ENCODE data around the gene KMT2E. TPM values are rescaled to one million over a fixed set of nuclear protein-coding genes. Genes with fewer than 3 reads are reported as not detected.

The KMT2E gene
- total and polyA plus RNA-seq, 8 donors: 14.1 to 62.5 (median 32.2) TPM

DNA sequence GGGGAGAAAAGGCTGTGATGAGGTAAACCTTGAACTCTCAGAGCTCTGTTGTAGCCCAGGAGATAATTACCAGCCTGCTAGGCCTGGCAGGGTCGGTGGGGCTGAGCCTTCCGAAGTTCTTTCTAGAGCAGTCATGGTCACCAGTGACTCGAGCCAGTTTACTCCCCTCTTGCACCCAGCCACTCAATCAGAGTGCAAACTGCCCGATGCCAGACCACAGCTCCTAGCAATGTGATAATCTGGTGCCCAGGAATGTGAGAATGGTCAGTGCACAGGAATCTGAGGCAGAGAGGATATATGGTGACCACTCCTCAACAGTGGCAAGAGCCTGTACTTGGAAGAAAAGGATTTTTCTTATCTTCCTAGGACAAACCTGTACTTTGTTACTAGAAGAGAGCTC, 46.4 kb upstream of the KMT2E start:
- FAIRE-seq (no peak), DNase-seq (no peak), ATAC-seq (no peak)
- Histone ChIP-seq H3K4me3 (no peak overlapping the region), H3K4me1 (peaks cover 5 to 21% (median 18%) of the 10 kb centered on the region in 3 donors), H3K27me3 (no peaks in the 10 kb centered on the region), H3K9me3 (no peaks in the 10 kb centered on the region), H3K36me3 (no peaks in the 10 kb centered on the region), H3K27ac (no peak overlapping the region)
- TF ChIP-seq CTCF (IDR thresholded peaks at IDR 0.05): no peak
- intact Hi-C loops (cut with DNase I): no loop called here
- 86 to 89% methylated on average over 4 of the region's 4 CpGs for WGBS, 2 donors

DNA sequence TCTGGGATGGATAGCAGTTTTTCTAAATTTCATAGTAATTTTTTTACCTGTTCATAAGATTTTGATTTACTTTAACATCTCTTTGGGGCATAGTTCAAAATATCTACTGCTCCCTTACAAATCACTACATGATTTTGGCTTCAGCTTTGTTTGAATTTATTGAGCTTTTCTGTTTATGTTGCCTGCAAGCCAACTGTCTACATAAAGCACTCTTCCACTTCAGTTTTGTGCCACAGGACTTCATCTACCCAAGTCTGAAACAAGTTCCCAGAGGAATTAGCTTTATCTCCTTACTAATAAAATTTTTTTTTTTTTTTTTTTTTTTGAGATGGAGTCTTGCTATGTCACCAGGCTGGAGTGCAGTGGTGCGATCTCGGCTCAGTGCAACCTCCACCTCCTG, 45.4 kb upstream of the KMT2E start:
- intact Hi-C loops (cut with DNase I): no loop called here
- H3K27ac ChIP-seq: no peak overlapping the region
- H3K4me1 ChIP-seq: peaks cover 5 to 21% (median 18%) of the 10 kb centered on the region in 3 donors
- no peak for TF ChIP-seq CTCF (IDR thresholded peaks at IDR 0.05)
- no peak overlapping the region for H3K4me3 ChIP-seq
- no peaks in the 10 kb centered on the region for H3K27me3 ChIP-seq
- no peaks in the 10 kb centered on the region for H3K36me3 ChIP-seq
- DNase-seq: no peak
- WGBS, 2 donors: 81 to 95% methylated on average over 2 of the region's 2 CpGs
- H3K9me3 ChIP-seq: no peaks in the 10 kb centered on the region
- FAIRE-seq: no peak
- ATAC-seq: no peak

- 94% methylated on average over 2 of the region's 2 CpGs for WGBS, 2 donors
- Histone ChIP-seq H3K27ac (no peak overlapping the region), H3K4me3 (no peak overlapping the region), H3K27me3 (no peaks in the 10 kb centered on the region), H3K36me3 (no peaks in the 10 kb centered on the region), H3K9me3 (no peaks in the 10 kb centered on the region), H3K4me1 (peaks cover 5 to 21% (median 18%) of the 10 kb centered on the region in 3 donors)
- DNase-seq: no peak
- no peak for ATAC-seq
- intact Hi-C loops (cut with DNase I): no loop called here
- no peak for FAIRE-seq
- TF ChIP-seq CTCF (IDR thresholded peaks at IDR 0.05): no peak
Observed at GRCh38 chr7:104969183-104969582, 44.8 kb upstream of the KMT2E start.

DNA sequence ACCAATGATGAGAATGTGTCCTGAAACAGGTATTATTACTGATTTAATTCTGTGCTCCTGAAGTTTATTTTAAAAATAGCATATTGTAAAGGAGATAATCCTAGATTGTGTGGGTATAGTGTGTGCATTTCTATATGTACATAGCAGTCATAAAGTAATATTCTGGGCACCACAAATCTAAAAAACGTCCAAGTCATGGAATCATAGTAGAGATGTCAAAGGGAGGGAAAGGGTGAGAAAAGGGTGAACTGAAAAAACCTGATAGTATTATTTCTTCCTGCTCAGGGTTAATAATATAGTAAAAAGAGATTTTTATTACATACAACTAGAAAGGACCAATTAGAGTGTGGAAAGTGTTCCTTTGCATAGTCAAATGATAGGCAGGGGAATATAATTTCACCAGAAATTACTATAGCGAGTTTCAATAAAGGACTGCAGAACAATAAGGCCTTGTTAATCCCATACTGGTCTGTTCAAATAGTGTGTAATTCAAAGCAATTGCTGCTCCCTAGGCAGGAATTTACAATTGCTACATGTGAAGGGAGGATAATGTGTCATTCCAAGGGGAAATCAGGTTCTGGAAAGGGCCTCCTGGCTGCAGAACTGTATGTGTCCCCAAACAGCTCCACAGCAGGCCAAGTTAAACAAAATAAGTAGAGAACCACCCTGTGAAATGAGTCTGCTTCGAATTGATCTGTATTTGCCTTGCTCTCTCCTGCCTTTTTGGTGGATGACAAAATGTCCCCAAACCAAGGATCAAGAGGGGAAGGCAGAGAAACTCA, 42.5 kb upstream of the KMT2E start:
- peak overlapping the region; percentile 53 to 62 (median 58) for H3K27ac ChIP-seq
- ATAC-seq (peak; percentile 69 to 79 (median 74)), FAIRE-seq (peak; percentile 49), DNase-seq (peak in 1 of 6 donors; percentile 33)
- no peak overlapping the region for H3K4me3 ChIP-seq
- no peaks in the 10 kb centered on the region for H3K27me3 ChIP-seq
- H3K4me1 ChIP-seq: peaks cover 5 to 23% (median 21%) of the 10 kb centered on the region in 3 donors
- H3K36me3 ChIP-seq: no peaks in the 10 kb centered on the region
- 29 to 40% methylated on average over 3 of the region's 3 CpGs for WGBS, 2 donors
- TF ChIP-seq CTCF (IDR thresholded peaks at IDR 0.05): no peak
- H3K9me3 ChIP-seq: no peaks in the 10 kb centered on the region
- intact Hi-C loops (cut with DNase I): no loop called here

DNA sequence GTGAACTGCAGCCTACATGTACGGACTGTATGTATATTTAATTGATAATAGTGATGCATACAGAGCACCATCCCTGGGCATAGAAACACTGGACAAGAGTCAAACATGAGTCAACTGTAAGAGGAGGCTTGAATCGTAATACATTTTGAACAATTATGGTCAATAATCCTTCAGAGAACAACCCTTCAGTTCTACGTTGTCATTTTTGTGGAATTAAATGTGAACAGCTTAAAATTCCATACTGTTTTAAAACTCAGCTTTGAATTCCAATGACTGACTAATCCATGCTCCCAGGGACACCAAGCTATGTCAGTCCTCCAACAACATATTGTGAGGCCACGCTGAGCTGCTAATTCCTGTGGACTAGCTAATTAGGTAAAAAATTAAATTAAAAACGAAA, 41.5 kb upstream of the KMT2E start:
- Histone ChIP-seq H3K9me3 (no peaks in the 10 kb centered on the region), H3K27me3 (no peaks in the 10 kb centered on the region), H3K4me1 (peaks cover 14 to 33% (median 31%) of the 10 kb centered on the region in 3 donors), H3K27ac (peak overlapping the region in 2 of 4 donors; percentile 7 to 55), H3K4me3 (no peak overlapping the region), H3K36me3 (no peaks in the 10 kb centered on the region)
- WGBS, 2 donors: 85 to 94% methylated on average over 5 of the region's 5 CpGs
- DNase-seq (no peak), FAIRE-seq (no peak), ATAC-seq (no peak)
- intact Hi-C loops (cut with DNase I): no loop called here
- TF ChIP-seq CTCF (IDR thresholded peaks at IDR 0.05): no peak

Data from pancreas (tissue), 10 donors.